Measurements from ENCODE around the gene CCDC74B.

DNA sequence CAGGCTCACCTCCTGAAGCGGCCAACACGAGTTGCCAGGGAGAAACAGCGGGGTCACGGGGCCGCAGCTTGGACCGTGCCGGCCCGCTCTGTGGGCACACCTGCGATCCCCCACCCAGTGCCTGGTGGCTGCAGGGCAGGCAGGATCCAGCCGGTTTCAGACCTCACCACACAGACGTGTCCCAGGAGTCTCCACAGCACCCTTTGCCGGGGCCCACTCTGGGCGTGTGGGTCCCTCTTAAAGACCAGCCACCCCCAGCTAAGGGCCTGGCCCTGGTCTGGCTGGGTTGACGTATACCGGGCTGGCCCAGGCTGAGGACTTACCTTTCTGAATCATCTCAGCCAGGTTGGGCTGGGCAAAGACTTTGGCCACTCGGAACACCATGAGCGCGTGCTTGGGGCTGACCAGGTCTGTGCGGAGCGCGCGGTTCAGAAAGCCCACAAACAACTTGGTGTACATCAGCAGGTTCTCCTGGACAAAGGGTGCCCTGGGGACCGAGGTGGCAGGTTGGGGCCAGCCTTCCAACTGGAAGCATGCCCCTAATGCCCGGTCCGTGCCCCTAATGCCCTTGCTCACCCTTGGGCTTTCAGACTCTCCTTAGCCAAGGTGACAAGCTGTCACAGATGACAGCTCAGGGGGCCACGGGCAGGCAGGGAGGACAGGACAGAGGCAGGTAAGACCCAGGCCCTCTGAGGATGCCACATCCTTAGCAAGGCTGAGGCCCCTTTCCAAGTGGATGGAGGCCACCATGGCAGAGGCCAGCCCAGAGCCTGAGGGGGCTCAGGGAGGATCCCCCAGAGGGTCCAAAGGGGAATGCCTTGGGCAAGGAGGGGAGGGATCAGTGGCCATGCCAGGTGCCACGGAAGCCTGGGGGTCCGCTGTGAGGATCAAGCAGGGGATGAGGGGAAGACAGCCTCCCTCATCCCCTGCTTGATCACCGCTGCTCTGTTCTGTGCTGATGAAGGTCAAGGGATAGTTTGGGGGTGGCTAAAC lies 10.2 kb upstream of the CCDC74B start:
- TF ChIP-seq EP300 (IDR thresholded peaks at IDR 0.05; ENCODE audit: borderline replicate concordance) (no peak), YY1 (IDR thresholded peaks at IDR 0.05; ENCODE audit: low read depth) (no peak), TEAD4 (IDR thresholded peaks at IDR 0.05) (no peak), CREB1 (IDR thresholded peaks at IDR 0.05; ENCODE audit: low read depth) (no peak)
- TF ChIP-seq, protein P1, sequence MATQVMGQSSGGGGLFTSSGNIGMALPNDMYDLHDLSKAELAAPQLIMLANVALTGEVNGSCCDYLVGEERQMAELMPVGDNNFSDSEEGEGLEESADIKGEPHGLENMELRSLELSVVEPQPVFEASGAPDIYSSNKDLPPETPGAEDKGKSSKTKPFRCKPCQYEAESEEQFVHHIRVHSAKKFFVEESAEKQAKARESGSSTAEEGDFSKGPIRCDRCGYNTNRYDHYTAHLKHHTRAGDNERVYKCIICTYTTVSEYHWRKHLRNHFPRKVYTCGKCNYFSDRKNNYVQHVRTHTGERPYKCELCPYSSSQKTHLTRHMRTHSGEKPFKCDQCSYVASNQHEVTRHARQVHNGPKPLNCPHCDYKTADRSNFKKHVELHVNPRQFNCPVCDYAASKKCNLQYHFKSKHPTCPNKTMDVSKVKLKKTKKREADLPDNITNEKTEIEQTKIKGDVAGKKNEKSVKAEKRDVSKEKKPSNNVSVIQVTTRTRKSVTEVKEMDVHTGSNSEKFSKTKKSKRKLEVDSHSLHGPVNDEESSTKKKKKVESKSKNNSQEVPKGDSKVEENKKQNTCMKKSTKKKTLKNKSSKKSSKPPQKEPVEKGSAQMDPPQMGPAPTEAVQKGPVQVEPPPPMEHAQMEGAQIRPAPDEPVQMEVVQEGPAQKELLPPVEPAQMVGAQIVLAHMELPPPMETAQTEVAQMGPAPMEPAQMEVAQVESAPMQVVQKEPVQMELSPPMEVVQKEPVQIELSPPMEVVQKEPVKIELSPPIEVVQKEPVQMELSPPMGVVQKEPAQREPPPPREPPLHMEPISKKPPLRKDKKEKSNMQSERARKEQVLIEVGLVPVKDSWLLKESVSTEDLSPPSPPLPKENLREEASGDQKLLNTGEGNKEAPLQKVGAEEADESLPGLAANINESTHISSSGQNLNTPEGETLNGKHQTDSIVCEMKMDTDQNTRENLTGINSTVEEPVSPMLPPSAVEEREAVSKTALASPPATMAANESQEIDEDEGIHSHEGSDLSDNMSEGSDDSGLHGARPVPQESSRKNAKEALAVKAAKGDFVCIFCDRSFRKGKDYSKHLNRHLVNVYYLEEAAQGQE (IDR thresholded peaks at IDR 0.05; ENCODE audit: low read depth) = no peak

Data from Ishikawa (cell line).